ENCODE measurements around the gene MIS12. TPM values are rescaled to one million over a fixed set of nuclear protein-coding genes. Genes with fewer than 3 reads are reported as not detected.

The MIS12 gene
- total RNA-seq, 4 donors from 2014 or later: 5.6 to 19.1 (median 12.9) TPM

- whole genome bisulfite sequencing, 2 donors (ENCODE audit: low coverage in 1 of 2): 97% methylated on average over 2 of the region's 2 CpGs; no CpG with 5 or more reads in 1 of the 2 donors
- in situ Hi-C loops (cut with MboI; ENCODE audit: low pct_ligation_motif_present in 1 of 4, low pct_unique_long_range_greater_than_20kb in 1 of 4, low sequenced_read_pairs in 3 of 4) (no loop called here), intact Hi-C loops (cut with DNase I; ENCODE audit: low total_unique reads) (no loop called here)
- H3K27ac ChIP-seq: no peak overlapping the region
- H3K9me3 ChIP-seq: no peaks in the 10 kb centered on the region
- no peaks in the 10 kb centered on the region for H3K36me3 ChIP-seq
- H3K27me3 ChIP-seq: no peaks in the 10 kb centered on the region
- DNase-seq: no peak
- no peak overlapping the region for H3K4me3 ChIP-seq
- TF ChIP-seq POLR2A (IDR thresholded peaks at IDR 0.05): no peak
- no peak for TF ChIP-seq CTCF (IDR thresholded peaks at IDR 0.05)
- TF ChIP-seq EP300 (IDR thresholded peaks at IDR 0.05; ENCODE audit: low read depth): no peak
- TF ChIP-seq POLR2AphosphoS5 (IDR thresholded peaks at IDR 0.05): no peak
- no peaks in the 10 kb centered on the region for H3K4me1 ChIP-seq
Measured at GRCh38 chr17:5535436-5535835, 49.1 kb downstream of the MIS12 start.

GRCh38 chr17:5536866-5537650 lies 50.7 kb downstream of the MIS12 start:
- Histone ChIP-seq H3K4me3 (no peak overlapping the region), H3K4me1 (no peaks in the 10 kb centered on the region), H3K36me3 (no peaks in the 10 kb centered on the region), H3K9me3 (no peaks in the 10 kb centered on the region), H3K27me3 (no peaks in the 10 kb centered on the region), H3K27ac (no peak overlapping the region)
- no peak for TF ChIP-seq CTCF (IDR thresholded peaks at IDR 0.05)
- TF ChIP-seq EP300 (IDR thresholded peaks at IDR 0.05; ENCODE audit: low read depth): no peak
- no peak for TF ChIP-seq POLR2A (IDR thresholded peaks at IDR 0.05)
- TF ChIP-seq POLR2AphosphoS5 (IDR thresholded peaks at IDR 0.05): no peak
- in situ Hi-C loops (cut with MboI; ENCODE audit: low pct_ligation_motif_present in 1 of 4, low pct_unique_long_range_greater_than_20kb in 1 of 4, low sequenced_read_pairs in 3 of 4) (no loop called here), intact Hi-C loops (cut with DNase I; ENCODE audit: low total_unique reads) (no loop called here)
- 60 to 80% methylated on average over 1 to 11 of the region's 11 CpGs for WGBS, 2 donors (ENCODE audit: low coverage in 1 of 2)
- DNase-seq: no peak

- WGBS, 2 donors (ENCODE audit: low coverage in 1 of 2): 93% methylated on average over 7 of the region's 8 CpGs; no CpG with 5 or more reads in 1 of the 2 donors
- intact Hi-C loops (cut with DNase I; ENCODE audit: low total_unique reads) (no loop called here), in situ Hi-C loops (cut with MboI; ENCODE audit: low pct_ligation_motif_present in 1 of 4, low pct_unique_long_range_greater_than_20kb in 1 of 4, low sequenced_read_pairs in 3 of 4) (no loop called here)
- Histone ChIP-seq H3K27me3 (no peaks in the 10 kb centered on the region), H3K27ac (no peak overlapping the region), H3K4me3 (no peak overlapping the region), H3K4me1 (no peaks in the 10 kb centered on the region), H3K36me3 (no peaks in the 10 kb centered on the region), H3K9me3 (no peaks in the 10 kb centered on the region)
- DNase-seq: no peak
- TF ChIP-seq POLR2A (IDR thresholded peaks at IDR 0.05) (no peak), CTCF (IDR thresholded peaks at IDR 0.05) (no peak), EP300 (IDR thresholded peaks at IDR 0.05; ENCODE audit: low read depth) (no peak)
Measured at GRCh38 chr17:5539286-5539685, 52.9 kb downstream of the MIS12 start.

GRCh38 chr17:5540321-5540720 lies 54.0 kb downstream of the MIS12 start:
- Histone ChIP-seq H3K4me3 (no peak overlapping the region), H3K27me3 (no peaks in the 10 kb centered on the region), H3K36me3 (no peaks in the 10 kb centered on the region), H3K4me1 (no peaks in the 10 kb centered on the region), H3K9me3 (no peaks in the 10 kb centered on the region), H3K27ac (no peak overlapping the region)
- intact Hi-C loops (cut with DNase I; ENCODE audit: low total_unique reads): no loop called here
- in situ Hi-C loops (cut with MboI; ENCODE audit: low pct_ligation_motif_present in 1 of 4, low pct_unique_long_range_greater_than_20kb in 1 of 4, low sequenced_read_pairs in 3 of 4): no loop called here
- WGBS, 2 donors (ENCODE audit: low coverage in 1 of 2): 85% methylated on average over 7 of the region's 7 CpGs; no CpG with 5 or more reads in 1 of the 2 donors
- no peak for DNase-seq
- TF ChIP-seq POLR2AphosphoS5 (IDR thresholded peaks at IDR 0.05) (no peak), CTCF (IDR thresholded peaks at IDR 0.05) (no peak)

Other genes with a start within 250 kb of the MIS12 start
- 10 to 100 TPM; 23.6 to 43.8 (median 36.0) TPM for gene RABEP1, start 204.3 kb upstream of the MIS12 start, total RNA-seq
- 100 to 1,000 TPM in 2 of 4 donors, 10 to 100 TPM in 2; 65.3 to 120 (median 96.9) TPM for gene NUP88, start 66.9 kb upstream of the MIS12 start, total RNA-seq
- gene RPAIN, start 66.4 kb upstream of the MIS12 start, total RNA-seq: 100 to 1,000 TPM in 1 of 4 donors, 10 to 100 TPM in 2, 1 to 10 TPM in 1; 9.4 to 566 (median 41.9) TPM
- 100 to 1,000 TPM in 1 of 4 donors, 10 to 100 TPM in 3; 31.0 to 183 (median 85.8) TPM for gene C1QBP, start 47.4 kb upstream of the MIS12 start, total RNA-seq
- 10 to 100 TPM in 2 of 4 donors, 1 to 10 TPM in 2; 3.0 to 11.1 (median 9.4) TPM for gene DHX33, start 17.6 kb upstream of the MIS12 start, total RNA-seq
- 10 to 100 TPM in 2 of 4 donors, 1 to 10 TPM in 2; 4.6 to 37.5 (median 21.7) TPM for gene DERL2, start 388 bp upstream of the MIS12 start, total RNA-seq
- gene NLRP1, start 97.9 kb downstream of the MIS12 start, total RNA-seq: 10 to 100 TPM in 3 of 4 donors, 1 to 10 TPM in 1; 7.6 to 21.8 (median 13.7) TPM

All from transverse colon (tissue), 4 donors.